ENCODE data around the gene BHLHE40.

DNA sequence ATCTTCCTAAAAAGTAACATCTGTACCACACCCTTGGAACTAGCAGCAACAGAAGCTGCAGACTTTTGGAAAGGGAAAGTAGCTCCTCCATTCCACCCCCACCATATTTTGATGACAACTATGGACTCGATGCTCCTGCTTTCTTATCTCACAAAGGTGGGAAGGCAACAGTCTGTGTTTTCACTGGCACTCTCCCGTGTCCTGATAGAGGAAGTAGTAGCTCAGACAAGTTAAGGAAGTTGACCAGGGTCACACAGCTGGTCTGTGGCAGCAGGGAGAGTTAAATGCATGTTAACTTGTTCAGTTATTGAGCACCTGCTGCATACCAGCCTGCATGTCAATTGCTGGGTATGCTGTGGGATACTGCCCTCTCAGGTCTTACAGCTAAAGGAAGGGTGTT lies 33.1 kb downstream of the BHLHE40 start:
- TF ChIP-seq, protein P1, sequence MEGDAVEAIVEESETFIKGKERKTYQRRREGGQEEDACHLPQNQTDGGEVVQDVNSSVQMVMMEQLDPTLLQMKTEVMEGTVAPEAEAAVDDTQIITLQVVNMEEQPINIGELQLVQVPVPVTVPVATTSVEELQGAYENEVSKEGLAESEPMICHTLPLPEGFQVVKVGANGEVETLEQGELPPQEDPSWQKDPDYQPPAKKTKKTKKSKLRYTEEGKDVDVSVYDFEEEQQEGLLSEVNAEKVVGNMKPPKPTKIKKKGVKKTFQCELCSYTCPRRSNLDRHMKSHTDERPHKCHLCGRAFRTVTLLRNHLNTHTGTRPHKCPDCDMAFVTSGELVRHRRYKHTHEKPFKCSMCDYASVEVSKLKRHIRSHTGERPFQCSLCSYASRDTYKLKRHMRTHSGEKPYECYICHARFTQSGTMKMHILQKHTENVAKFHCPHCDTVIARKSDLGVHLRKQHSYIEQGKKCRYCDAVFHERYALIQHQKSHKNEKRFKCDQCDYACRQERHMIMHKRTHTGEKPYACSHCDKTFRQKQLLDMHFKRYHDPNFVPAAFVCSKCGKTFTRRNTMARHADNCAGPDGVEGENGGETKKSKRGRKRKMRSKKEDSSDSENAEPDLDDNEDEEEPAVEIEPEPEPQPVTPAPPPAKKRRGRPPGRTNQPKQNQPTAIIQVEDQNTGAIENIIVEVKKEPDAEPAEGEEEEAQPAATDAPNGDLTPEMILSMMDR (IDR thresholded peaks at IDR 0.05 in 4 of 5, conservative IDR thresholded peaks at IDR 0.05 in 1 of 5), result no peak
- TF ChIP-seq POLR2A (IDR thresholded peaks at IDR 0.05), result no peak
